LHCN-M2 (cell line): ENCODE data around the gene DPP6. TPM values are rescaled to one million over a fixed set of nuclear protein-coding genes. Genes with fewer than 3 reads are reported as not detected.
A peak's percentile ranks its signal among the peaks of the same experiment; 100 is the strongest.

Experiments
- DNase-seq: peaks from one replicate; pipeline ENCODE4 v3.0.0-alpha.2; 2012; ENCODE audit warnings: low read depth
- total RNA-seq: library from RNA; depleted of rRNA; stranded (reverse); fragments of >200 nt; gene quantifications from 2 replicates; pipeline ENCODE4 v1.2.3, GENCODE V29; 2014

DPP6 gene
- total RNA-seq, 1 experiment from 2014 or later: not detected

- peak; percentile 2 for DNase-seq
Measured at GRCh38 chr7:154409703-154410311, 357.6 kb downstream of the DPP6 start.

GRCh38 chr7:154412105-154412504 lies 359.9 kb downstream of the DPP6 start:
- DNase-seq: no peak

- no peak for DNase-seq
Measured at GRCh38 chr7:154415709-154416399, 363.7 kb downstream of the DPP6 start.

- DNase-seq: no peak
Measured at GRCh38 chr7:154416714-154417113, 364.5 kb downstream of the DPP6 start.

GRCh38 chr7:154419344-154419743 lies 367.1 kb downstream of the DPP6 start:
- DNase-seq: no peak

- no peak for DNase-seq
Measured at GRCh38 chr7:154423231-154423630, 371.0 kb downstream of the DPP6 start.

- no peak for DNase-seq
Measured at GRCh38 chr7:154424350-154424749, 372.2 kb downstream of the DPP6 start.

GRCh38 chr7:154425271-154425670 lies 373.1 kb downstream of the DPP6 start:
- DNase-seq: no peak

GRCh38 chr7:154426778-154427177 lies 374.6 kb downstream of the DPP6 start:
- no peak for DNase-seq

GRCh38 chr7:154427533-154427932 lies 375.3 kb downstream of the DPP6 start:
- DNase-seq: no peak

- no peak for DNase-seq
Measured at GRCh38 chr7:154429666-154430404, 377.6 kb downstream of the DPP6 start.

- no peak for DNase-seq
Measured at GRCh38 chr7:154430640-154431039, 378.4 kb downstream of the DPP6 start.

GRCh38 chr7:154431045-154431444 lies 378.8 kb downstream of the DPP6 start:
- DNase-seq: no peak

- no peak for DNase-seq
Measured at GRCh38 chr7:154433632-154434598, 381.7 kb downstream of the DPP6 start.

- DNase-seq: no peak
Measured at GRCh38 chr7:154436560-154436959, 384.4 kb downstream of the DPP6 start.

GRCh38 chr7:154437234-154437633 lies 385.0 kb downstream of the DPP6 start:
- no peak for DNase-seq

- DNase-seq: no peak
Measured at GRCh38 chr7:154438571-154439367, 386.6 kb downstream of the DPP6 start.

- DNase-seq: no peak
Measured at GRCh38 chr7:154440058-154440457, 387.9 kb downstream of the DPP6 start.

GRCh38 chr7:154440651-154441050 lies 388.5 kb downstream of the DPP6 start:
- DNase-seq: no peak

GRCh38 chr7:154441811-154442210 lies 389.6 kb downstream of the DPP6 start:
- no peak for DNase-seq

GRCh38 chr7:154442939-154443338 lies 390.7 kb downstream of the DPP6 start:
- DNase-seq: no peak
